SK-N-SH (cell line): ENCODE results near the gene PTER. TPM values are rescaled to one million over a fixed set of nuclear protein-coding genes. Genes with fewer than 3 reads are reported as not detected.

Experiments used
- CTCF ChIA-PET: fragments of 300-600, 350-600 bp; formaldehyde crosslinking; extraction: SDS; loops from one replicate; lab custom pipeline; 2021; lab: Yijun Ruan, JAX
- POLR2A ChIA-PET: fragments of 350-600 bp; sonication (Branson Sonifier 250); formaldehyde crosslinking; extraction: SDS; loops from one replicate; lab custom pipeline; 2020; ENCODE audit warnings: antibody characterized with exemption, inconsistent platforms; lab: Yijun Ruan, JAX
- DNase-seq: peaks from one replicate; pipeline ENCODE4 v3.0.0; 2012
- H2AFZ ChIP-seq: fragments of 200-600 bp; sonication (generic); 2 replicates; pipeline ENCODE4 v1.8.1; 2016; ENCODE audit warnings: antibody characterized with exemption, mild to moderate bottlenecking, low read depth
- H3F3A ChIP-seq: fragments of 200-600 bp; sonication (generic); replicated peaks from 2 replicates; pipeline ENCODE3; 2016; ENCODE audit warnings: antibody characterized with exemption, mild to moderate bottlenecking; ENCODE audit not compliant: insufficient read depth
- H3K27ac ChIP-seq, 2 experiments: fragments of 200-500 bp in 1 of 2; fragments of 200-600 bp in 1 of 2; sonication (Bioruptor generic) in 1 of 2; sonication (generic), shearing (Covaris generic) in 1 of 2; 2 replicates each; pipeline versions ENCODE4 v1.5.1 to v1.6.1; 2014 to 2016; ENCODE audit warnings: low read depth in 2 of 2, inconsistent platforms in 1 of 2, low read length in 1 of 2, mild to moderate bottlenecking in 1 of 2, mixed read lengths in 1 of 2
- H3K27me3 ChIP-seq: fragments of 200-600 bp; sonication (generic), shearing (Covaris generic); 2 replicates; pipeline ENCODE4 v1.6.1; 2016; ENCODE audit warnings: mixed run types; ENCODE audit not compliant: insufficient read depth
- H3K36me3 ChIP-seq, 2 experiments: fragments of 200-500 bp in 1 of 2; fragments of 200-600 bp in 1 of 2; sonication (Bioruptor generic) in 1 of 2; sonication (generic) in 1 of 2; replicated peaks in 1 of 2; 2 replicates each; pipeline versions ENCODE3 to v1.5.1; 2014 to 2016; ENCODE audit warnings: low read length in 1 of 2, mild to moderate bottlenecking in 1 of 2; ENCODE audit not compliant: insufficient read depth in 2 of 2, control insufficient read depth in 1 of 2
- H3K4me1 ChIP-seq, 2 experiments: fragments of 200-500 bp in 1 of 2; fragments of 200-600 bp in 1 of 2; sonication (Bioruptor generic) in 1 of 2; sonication (generic), shearing (Covaris generic) in 1 of 2; 2 replicates each; pipeline versions ENCODE4 v1.5.1 to v1.6.1; 2014 to 2016; ENCODE audit warnings: low read depth in 1 of 2, low read length in 1 of 2, mixed run types in 1 of 2; ENCODE audit not compliant: insufficient read depth in 2 of 2, control insufficient read depth in 1 of 2
- H3K4me2 ChIP-seq: fragments of 200-600 bp; sonication (generic), shearing (Covaris generic); 2 replicates; pipeline ENCODE4 v1.6.1; 2017; ENCODE audit warnings: mixed run types
- H3K4me3 ChIP-seq, 2 experiments: fragments of 200-500 bp in 1 of 2; fragments of 200-600 bp in 1 of 2; sonication (Bioruptor generic) in 1 of 2; sonication (generic), shearing (Covaris generic) in 1 of 2; 2 replicates each; pipeline versions ENCODE4 v1.5.1 to v1.8.1; 2014 to 2016; ENCODE audit warnings: low read depth in 2 of 2, inconsistent platforms in 1 of 2, low read length in 1 of 2, mild to moderate bottlenecking in 1 of 2, mixed read lengths in 1 of 2, moderate library complexity in 1 of 2
- H3K79me2 ChIP-seq: fragments of 200-600 bp; sonication (generic); 2 replicates; pipeline ENCODE4 v1.8.1; 2017; ENCODE audit warnings: mild to moderate bottlenecking; ENCODE audit not compliant: insufficient read depth
- H3K9ac ChIP-seq: fragments of 200-600 bp; sonication (generic); 2 replicates; pipeline ENCODE4 v1.6.1; 2017; ENCODE audit warnings: mixed run types
- H3K9me2 ChIP-seq: fragments of 200-600 bp; sonication (generic); 2 replicates; pipeline ENCODE4 v1.6.1; 2017; ENCODE audit warnings: mixed run types
- H3K9me3 ChIP-seq: fragments of 200-600 bp; sonication (generic); 2 replicates; pipeline ENCODE4 v1.6.1; 2017; ENCODE audit warnings: mixed run types, mild to moderate bottlenecking, moderate library complexity
- H4K20me1 ChIP-seq: fragments of 200-600 bp; sonication (generic); 2 replicates; pipeline ENCODE4 v1.6.1; 2017; ENCODE audit warnings: mild to moderate bottlenecking, mixed run types; ENCODE audit not compliant: insufficient read depth
- ELF1 ChIP-seq: IDR thresholded peaks from 2 replicates; pipeline ENCODE4 v1.4.0; 2012
- EP300 ChIP-seq, 2 experiments: IDR thresholded peaks; 2 replicates each; pipeline versions ENCODE4 v1.4.0 to v1.6.1; 2012; ENCODE audit warnings: borderline replicate concordance in 1 of 2, low read depth in 1 of 2, low read length in 1 of 2
- FOSL2 ChIP-seq: IDR thresholded peaks from 2 replicates; pipeline ENCODE4 v1.4.0; 2012; ENCODE audit warnings: low read depth, mild to moderate bottlenecking, moderate library complexity, borderline replicate concordance
- FOXM1 ChIP-seq: IDR thresholded peaks from 2 replicates; pipeline ENCODE4 v1.4.0; 2012; ENCODE audit warnings: low read depth, mild to moderate bottlenecking
- GABPA ChIP-seq: IDR thresholded peaks from 2 replicates; pipeline ENCODE4 v1.4.0; 2012; ENCODE audit warnings: low read depth, mild to moderate bottlenecking
- GATA2 ChIP-seq: sonication (generic); formaldehyde crosslinking; IDR thresholded peaks from 2 replicates; pipeline ENCODE4 v1.5.0; 2020; ENCODE audit warnings: mild to moderate bottlenecking, missing genetic modification reagents
- MEF2A ChIP-seq: IDR thresholded peaks from 2 replicates; pipeline ENCODE4 v1.4.0; 2012; ENCODE audit warnings: low read depth, borderline replicate concordance
- MXI1 ChIP-seq: IDR thresholded peaks from 2 replicates; pipeline ENCODE4 v1.6.1; 2012; ENCODE audit warnings: mild to moderate bottlenecking, low read depth, low read length, improper control_type of control experiment
- NRF1 ChIP-seq: IDR thresholded peaks from 2 replicates; pipeline ENCODE4 v1.6.1; 2012; ENCODE audit warnings: low read depth, mild to moderate bottlenecking, low read length
- POLR2AphosphoS5 ChIP-seq: IDR thresholded peaks from 2 replicates; pipeline ENCODE4 v1.6.1; 2012; ENCODE audit warnings: low read depth, low read length
- RCOR1 ChIP-seq: fragments of 150-350 bp; IDR thresholded peaks from 2 replicates; pipeline ENCODE4 v1.6.1; 2017; ENCODE audit warnings: antibody characterized with exemption, low read length
- RXRA ChIP-seq: IDR thresholded peaks from 2 replicates; pipeline ENCODE4 v1.4.0; 2012; ENCODE audit warnings: low read depth, mild to moderate bottlenecking, borderline replicate concordance
- SIN3A ChIP-seq: IDR thresholded peaks from 2 replicates; pipeline ENCODE4 v1.6.1; 2012; ENCODE audit warnings: low read depth, mild to moderate bottlenecking, low read length, moderate library complexity, borderline replicate concordance
- SMC3 ChIP-seq: IDR thresholded peaks from 2 replicates; pipeline ENCODE4 v1.6.1; 2012; ENCODE audit warnings: low read depth, low read length, improper control_type of control experiment
- TAF1 ChIP-seq: IDR thresholded peaks from 2 replicates; pipeline ENCODE4 v1.6.1; 2012; ENCODE audit warnings: low read depth, mild to moderate bottlenecking, low read length, moderate library complexity, borderline replicate concordance
- TEAD4 ChIP-seq: IDR thresholded peaks from 2 replicates; pipeline ENCODE4 v1.4.0; 2012; ENCODE audit warnings: mild to moderate bottlenecking, borderline replicate concordance; ENCODE audit not compliant: insufficient read depth
- WGBS: methylation state at CpG from one replicate; pipeline ENCODE4 v1.1.6; 2017; ENCODE audit warnings: low lambda C conversion rate; 5-methylcytosine and 5-hydroxymethylcytosine counted together
- polyA plus RNA-seq, 3 experiments: library from polyadenylated mRNA; depleted of rRNA; stranded (reverse); fragments of >200 nt; gene quantifications; 2 replicates each; pipeline ENCODE4 v1.2.3, GENCODE V29; 2012
- TF ChIP-seq, protein P1 (sequence below): IDR thresholded peaks from 2 replicates; pipeline ENCODE4 v1.4.0; 2012; ENCODE audit warnings: low read depth
- TF ChIP-seq, protein P2 (sequence below): IDR thresholded peaks from 2 replicates; pipeline ENCODE4 v1.4.0; 2012; ENCODE audit warnings: low read depth, borderline replicate concordance
- TF ChIP-seq, protein P3 (sequence below): fragments of 150-350 bp; IDR thresholded peaks from 2 replicates; pipeline ENCODE4 v1.6.1; 2016; ENCODE audit warnings: mild to moderate bottlenecking, low read depth, low read length

Gene PTER
- polyA plus RNA-seq, 1 of the 3 experiments (the other 2 are of a cell fraction), result not detected

DNA sequence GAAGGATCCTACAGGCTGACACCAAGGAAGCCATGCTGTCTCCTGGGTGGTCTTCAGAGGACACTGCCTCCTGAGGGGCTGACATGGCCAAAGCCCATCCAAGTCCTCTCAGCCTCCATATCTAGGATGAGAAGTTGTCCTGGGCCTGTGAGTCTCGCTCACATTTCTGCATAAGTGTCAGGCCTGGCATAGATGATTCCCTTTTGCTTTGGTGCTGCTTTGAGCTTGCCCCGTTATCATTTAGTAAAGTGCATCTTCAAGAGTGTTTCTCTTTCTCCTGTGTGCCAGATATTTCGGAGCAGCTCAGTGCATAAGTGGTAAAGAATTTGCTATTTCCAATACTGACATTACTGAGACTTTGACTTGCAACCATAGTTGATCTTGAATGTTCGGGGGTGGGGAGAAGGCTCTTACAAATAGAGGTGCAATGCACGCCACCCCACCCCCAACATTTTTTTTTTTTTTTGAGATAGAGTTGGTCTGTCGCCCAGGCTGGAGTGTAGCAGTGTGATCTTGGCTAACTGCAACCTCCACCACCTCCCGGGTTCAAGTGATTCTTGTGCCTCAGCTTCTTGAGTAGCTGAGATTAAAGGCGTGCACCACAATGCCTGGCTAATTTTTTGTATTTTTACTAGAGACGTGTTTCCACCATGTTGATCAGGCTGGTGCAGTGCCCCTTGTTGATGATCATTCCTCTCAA is 9.1 kb downstream of the PTER start (continued):
- TF ChIP-seq RCOR1, result no peak

DNA sequence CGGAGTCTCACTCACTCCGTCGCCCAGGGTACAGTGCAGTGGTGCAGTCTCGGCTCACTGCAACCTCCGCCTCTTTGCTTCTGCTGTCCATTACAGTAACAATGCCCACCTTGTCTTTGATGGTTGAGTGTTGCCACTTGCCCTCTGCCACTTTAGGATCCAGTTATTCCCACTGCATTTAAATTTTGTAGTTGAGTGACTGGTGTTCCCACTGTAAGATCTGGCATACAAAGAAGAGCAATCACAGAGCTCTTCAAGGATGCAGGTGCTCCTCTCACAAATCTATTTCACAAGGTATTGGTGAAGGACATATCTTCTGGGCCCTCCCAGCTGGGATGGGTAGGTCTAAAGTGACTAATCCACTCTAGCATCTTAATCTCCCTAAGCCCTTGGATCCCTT is 12.6 kb downstream of the PTER start:
- no peaks in the 10 kb centered on the region for H3K4me1 ChIP-seq
- no peak overlapping the region for H3K4me2 ChIP-seq
- no peak overlapping the region for H3K4me3 ChIP-seq
- H4K20me1 ChIP-seq, result no peaks in the 10 kb centered on the region
- no peak overlapping the region for H3K27ac ChIP-seq
- no peak overlapping the region for H2AFZ ChIP-seq
- 72% methylated on average over 5 of the region's 5 CpGs for WGBS
- no peaks in the 10 kb centered on the region for H3K79me2 ChIP-seq
- H3K9ac ChIP-seq, result no peak overlapping the region
- ChIA-PET POLR2A (no interaction called here), CTCF (no interaction called here)
- H3K9me2 ChIP-seq, result no peaks in the 10 kb centered on the region
- H3F3A ChIP-seq, result no peaks in the 10 kb centered on the region
- no peak for TF ChIP-seq NRF1
- TF ChIP-seq MEF2A, result no peak
- no peak for TF ChIP-seq GATA2 (CRISPR knock-in tag)
- TF ChIP-seq TEAD4, result no peak
- no peak for TF ChIP-seq MXI1
- TF ChIP-seq FOSL2, result no peak
- no peak for TF ChIP-seq TAF1
- no peak for TF ChIP-seq EP300 (IDR thresholded peaks at IDR 0.05; ENCODE audit: borderline replicate concordance in 1 of 2, low read depth in 1 of 2, low read length in 1 of 2)
- TF ChIP-seq, protein P1, sequence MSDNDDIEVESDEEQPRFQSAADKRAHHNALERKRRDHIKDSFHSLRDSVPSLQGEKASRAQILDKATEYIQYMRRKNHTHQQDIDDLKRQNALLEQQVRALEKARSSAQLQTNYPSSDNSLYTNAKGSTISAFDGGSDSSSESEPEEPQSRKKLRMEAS, result no peak
- TF ChIP-seq SMC3, result no peak
- no peak for TF ChIP-seq FOXM1
- TF ChIP-seq GABPA, result no peak
- TF ChIP-seq RXRA, result no peak
- TF ChIP-seq SIN3A, result no peak
- no peaks in the 10 kb centered on the region for H3K36me3 ChIP-seq
- H3K9me3 ChIP-seq, result no peaks in the 10 kb centered on the region
- H3K27me3 ChIP-seq, result no peaks in the 10 kb centered on the region
- DNase-seq, result no peak

DNA sequence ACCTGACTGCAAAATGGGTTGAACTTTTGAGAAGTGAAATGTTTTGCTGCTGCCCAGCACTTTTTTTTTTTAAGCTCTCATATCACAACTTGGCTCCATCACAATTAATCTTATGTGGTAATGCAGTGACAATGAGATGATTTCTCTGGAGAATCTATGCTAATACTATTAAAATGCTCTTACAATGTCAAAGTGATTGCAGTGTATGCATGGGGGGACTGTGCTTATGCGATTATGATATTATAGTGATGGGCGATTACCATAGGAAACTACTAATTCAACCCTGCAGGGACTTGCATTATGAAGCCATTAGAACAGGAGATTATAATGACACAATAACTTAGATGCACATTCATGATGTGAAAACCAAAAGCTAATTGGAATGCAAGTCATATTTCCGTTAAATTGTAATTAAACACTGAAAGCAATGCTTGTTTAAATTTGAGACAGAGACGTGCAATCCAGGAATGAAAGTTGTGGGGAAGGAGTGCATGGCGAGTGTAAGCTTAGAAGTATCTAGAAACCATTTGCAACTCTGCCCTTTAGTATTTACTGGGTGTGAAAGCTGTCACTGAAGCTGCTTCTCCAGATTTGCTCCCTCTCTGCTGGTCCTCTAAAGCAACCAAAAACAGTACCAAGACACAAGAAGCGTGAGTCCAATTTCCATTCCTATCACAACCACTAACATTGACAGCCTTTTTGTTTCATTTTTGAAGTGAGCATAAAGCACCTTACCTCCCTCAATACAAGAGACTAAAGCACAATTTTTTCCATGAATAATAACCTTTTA is 21.6 kb downstream of the PTER start:
- TF ChIP-seq SIN3A (no peak), GATA2 (CRISPR knock-in tag) (0 out of 2 replicates have a peak, but pooled peaks have one; percentile 15), MEF2A (no peak), EP300 (IDR thresholded peaks at IDR 0.05; ENCODE audit: borderline replicate concordance in 1 of 2, low read depth in 1 of 2, low read length in 1 of 2) (no peak), ELF1 (no peak), POLR2AphosphoS5 (no peak)
- TF ChIP-seq, protein P2, sequence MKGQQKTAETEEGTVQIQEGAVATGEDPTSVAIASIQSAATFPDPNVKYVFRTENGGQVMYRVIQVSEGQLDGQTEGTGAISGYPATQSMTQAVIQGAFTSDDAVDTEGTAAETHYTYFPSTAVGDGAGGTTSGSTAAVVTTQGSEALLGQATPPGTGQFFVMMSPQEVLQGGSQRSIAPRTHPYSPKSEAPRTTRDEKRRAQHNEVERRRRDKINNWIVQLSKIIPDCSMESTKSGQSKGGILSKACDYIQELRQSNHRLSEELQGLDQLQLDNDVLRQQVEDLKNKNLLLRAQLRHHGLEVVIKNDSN, result no peak
- TF ChIP-seq, protein P3, sequence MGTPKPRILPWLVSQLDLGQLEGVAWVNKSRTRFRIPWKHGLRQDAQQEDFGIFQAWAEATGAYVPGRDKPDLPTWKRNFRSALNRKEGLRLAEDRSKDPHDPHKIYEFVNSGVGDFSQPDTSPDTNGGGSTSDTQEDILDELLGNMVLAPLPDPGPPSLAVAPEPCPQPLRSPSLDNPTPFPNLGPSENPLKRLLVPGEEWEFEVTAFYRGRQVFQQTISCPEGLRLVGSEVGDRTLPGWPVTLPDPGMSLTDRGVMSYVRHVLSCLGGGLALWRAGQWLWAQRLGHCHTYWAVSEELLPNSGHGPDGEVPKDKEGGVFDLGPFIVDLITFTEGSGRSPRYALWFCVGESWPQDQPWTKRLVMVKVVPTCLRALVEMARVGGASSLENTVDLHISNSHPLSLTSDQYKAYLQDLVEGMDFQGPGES, result no peak
- TF ChIP-seq, all 33 proteins: peak for 1
- H2AFZ ChIP-seq, result no peak overlapping the region
- 36% methylated on average over 6 of the region's 6 CpGs for WGBS
- H3K27ac ChIP-seq, result no peak overlapping the region
- no peaks in the 10 kb centered on the region for H3F3A ChIP-seq
- peak; percentile 9 for DNase-seq
- no peaks in the 10 kb centered on the region for H3K36me3 ChIP-seq
- H3K27me3 ChIP-seq, result no peaks in the 10 kb centered on the region
- no peaks in the 10 kb centered on the region for H3K9me3 ChIP-seq
- no peaks in the 10 kb centered on the region for H3K4me1 ChIP-seq
- H3K9ac ChIP-seq, result no peak overlapping the region
- ChIA-PET POLR2A (no interaction called here), CTCF (no interaction called here)
- H4K20me1 ChIP-seq, result no peaks in the 10 kb centered on the region
- no peak overlapping the region for H3K4me3 ChIP-seq
- no peaks in the 10 kb centered on the region for H3K79me2 ChIP-seq
- H3K4me2 ChIP-seq, result no peak overlapping the region
- no peaks in the 10 kb centered on the region for H3K9me2 ChIP-seq
